Measurements from ENCODE around the gene LSR.

The LSR gene

DNA sequence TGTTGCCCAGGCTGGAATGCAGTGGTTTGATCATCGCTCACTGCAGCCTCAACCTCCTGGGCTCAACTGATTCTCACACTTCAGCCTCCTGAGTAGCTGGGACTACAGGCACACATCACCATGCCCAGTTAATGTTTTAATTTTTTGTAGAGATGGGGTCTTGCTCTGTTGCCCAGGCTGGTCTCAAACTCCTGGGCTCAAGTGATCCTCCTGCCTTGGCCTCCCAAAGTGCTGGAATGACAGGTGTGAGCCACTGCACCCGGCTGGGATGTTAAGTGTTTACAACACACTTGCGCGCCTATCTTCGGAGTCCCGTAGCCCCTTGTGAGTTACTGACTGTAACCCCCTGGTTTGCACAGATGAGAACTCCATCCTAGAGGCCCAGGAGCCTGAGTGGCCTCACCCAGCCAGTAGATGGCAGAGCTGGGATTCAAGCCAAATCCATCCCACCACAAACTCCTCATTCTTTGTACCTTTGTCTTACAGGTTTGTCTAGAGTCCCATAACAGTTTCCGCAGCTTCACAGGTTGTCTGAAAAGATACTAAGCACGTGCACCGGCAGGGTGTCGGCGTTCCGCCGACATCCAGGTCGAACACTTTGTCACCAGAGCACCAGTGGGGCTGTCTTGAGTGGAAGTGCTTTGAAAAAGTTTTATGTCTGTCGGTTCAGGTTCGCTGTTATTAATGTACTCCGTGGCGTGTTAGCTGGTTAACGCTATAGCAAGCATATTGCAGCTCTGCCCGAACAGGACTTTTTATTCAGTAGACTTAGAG is 57.9 kb downstream of the LSR start:
- no peak for DNase-seq

DNA sequence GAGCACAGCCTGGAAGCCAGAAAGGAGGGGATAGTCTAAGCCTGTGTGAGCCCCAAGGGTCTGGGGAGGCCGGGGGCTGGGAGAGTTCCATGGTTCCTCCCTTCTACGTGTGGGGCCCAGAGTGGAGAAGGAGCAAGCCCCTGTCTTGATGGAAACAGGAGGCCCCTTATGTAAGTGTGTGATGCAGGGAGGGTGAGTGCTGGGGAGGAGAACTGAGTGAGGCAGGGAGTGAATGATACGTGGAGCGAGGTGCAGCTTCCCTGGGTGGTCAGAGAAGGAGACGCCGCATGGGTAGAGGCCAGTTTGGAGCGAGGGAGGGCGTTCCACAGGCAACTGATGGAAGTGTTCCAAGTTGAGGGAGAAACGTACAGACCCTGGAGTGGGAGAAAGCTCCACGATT is 59.1 kb downstream of the LSR start:
- DNase-seq: no peak

DNA sequence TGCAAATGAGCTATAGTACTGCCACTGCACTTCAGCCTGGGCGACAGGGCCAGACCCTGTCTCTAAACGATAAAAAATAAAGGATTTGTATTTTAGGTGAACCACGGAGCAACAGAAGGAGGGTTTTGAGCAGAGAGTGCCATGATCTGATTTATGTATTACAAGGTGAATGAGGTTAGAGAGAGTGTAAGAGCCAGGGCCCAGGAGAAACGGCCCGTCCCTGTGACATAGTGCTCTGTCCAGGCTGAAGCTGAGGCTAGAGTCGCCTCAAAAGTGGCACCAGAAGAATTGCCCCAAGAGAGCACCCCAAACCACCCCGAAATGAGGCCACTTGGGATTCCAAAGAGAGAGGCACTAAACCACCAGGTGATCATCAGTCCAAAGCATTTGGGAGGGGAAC is 60.1 kb downstream of the LSR start:
- DNase-seq: no peak

DNA sequence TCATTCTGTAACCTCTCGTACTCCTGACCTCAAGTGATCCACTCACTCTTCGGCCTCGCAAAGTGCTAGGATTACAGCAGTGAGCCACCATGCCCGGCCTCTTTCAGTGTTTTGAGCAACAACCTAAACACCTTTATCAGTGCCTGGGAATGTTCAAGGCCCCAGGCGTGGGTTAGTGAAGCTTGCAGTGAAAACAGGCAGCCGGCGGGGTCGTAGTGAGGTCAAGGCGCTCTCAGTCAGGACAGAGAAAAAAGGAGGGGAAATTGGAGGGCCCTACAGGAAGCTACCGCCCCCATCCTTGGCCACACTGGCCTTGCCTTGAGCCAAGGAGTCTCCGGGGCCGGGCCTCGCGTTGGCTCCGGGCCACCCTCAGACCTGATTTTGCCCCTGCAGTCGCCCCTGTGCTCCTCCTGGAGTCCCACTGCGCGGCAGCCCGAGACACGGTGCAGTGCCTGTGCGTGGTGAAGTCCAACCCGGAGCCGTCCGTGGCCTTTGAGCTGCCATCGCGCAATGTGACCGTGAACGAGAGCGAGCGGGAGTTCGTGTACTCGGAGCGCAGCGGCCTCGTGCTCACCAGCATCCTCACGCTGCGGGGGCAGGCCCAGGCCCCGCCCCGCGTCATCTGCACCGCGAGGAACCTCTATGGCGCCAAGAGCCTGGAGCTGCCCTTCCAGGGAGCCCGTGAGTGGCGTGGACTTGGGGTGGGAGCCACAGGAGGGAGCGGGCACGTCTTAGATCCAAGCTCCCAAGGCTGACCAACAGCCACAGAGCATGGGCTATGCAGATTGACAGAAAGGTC is 60.9 kb downstream of the LSR start:
- no peak for DNase-seq

DNA sequence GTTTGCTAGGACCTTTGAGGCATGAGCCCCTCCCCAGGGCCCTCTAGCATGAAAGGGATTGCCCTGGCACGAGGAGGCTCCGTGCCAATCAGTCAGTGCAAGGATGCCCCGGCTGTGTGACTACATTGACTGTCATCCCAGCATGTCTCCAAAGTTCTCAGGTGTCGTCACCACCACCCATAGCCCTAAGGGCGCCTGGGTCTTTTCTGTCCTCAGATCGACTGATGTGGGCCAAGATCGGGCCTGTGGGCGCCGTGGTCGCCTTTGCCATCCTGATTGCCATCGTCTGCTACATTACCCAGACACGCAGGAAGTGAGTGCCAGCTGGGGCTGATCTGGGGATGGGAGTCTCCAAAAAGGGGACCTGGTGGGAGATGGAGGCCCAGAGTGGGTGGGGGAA is 61.5 kb downstream of the LSR start:
- DNase-seq: no peak

DNA sequence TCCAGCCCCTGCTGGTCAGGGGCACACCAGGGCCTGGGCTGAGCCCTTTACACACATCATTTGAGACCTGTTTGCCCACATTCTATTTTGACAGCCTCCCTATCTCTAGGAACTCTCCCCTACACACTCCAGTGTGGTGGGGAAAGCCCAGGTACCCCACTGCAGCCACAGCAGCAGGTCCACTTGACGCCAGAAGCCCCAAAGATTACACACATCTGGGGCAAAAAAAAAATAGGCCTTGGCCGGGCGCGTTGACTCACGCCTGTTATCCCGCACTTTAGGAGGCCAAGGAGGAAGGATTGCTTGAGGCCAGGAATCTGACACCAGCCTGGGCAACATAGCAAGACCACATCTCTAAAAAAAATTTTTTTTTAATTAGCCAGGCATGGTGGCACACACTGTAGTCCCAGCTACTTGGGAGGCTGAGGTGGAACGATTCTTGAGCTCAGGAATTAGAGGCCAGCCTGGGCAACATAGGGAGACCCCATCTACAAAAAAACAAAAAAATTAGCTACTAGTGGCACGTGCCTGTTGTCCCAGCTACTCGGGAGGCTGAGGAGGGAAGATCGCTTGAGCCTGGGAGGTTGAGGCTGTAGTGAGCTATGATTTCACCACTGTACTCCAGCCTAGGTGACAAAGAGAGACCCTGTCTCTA is 62.1 kb downstream of the LSR start:
- no peak for DNase-seq

GRCh38 chr19:35311901-35312665 is 63.3 kb downstream of the LSR start:
- DNase-seq: no peak

- no peak for DNase-seq
Measured at GRCh38 chr19:35313587-35313986, 64.8 kb downstream of the LSR start.

DNA sequence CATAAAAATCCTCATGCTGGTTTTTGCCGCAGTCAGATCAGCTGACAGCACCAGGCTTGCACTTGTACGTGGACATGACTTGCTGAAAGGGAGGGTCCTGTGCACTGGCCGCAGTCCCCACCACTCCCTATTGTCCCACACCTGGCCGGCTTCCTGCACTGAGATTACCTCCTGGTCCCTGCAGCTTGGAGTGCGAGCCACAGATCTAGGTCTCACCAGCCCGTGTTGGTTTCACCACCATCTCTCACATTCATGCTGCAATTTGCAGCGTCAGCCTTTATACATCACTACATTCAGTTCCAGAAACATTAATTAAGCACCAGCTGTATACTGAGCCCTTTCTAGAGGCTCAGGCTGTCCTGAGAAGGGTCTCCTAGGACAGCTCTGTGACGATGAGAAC is 65.2 kb downstream of the LSR start:
- DNase-seq: no peak

GRCh38 chr19:35314858-35315470 is 66.2 kb downstream of the LSR start:
- DNase-seq: no peak

DNA sequence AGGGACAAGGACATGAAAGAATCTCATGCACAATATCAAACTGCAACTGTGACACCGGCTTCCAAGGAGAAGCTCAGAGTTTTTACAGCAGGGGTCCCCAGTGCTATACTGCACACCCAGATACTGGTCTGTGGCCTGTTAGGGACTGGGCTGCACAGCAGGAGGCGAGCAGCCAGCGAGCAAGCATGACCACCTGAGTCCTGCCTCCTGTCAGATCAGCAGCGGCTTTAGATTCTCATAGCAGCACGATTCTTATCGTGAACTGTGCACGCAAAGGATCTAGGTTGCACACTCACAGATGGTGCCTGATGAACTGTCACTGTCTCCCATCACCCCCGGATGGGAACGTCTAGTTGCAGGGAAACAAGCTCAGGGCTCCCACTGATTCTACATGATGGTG is 67.1 kb downstream of the LSR start:
- no peak for DNase-seq

DNA sequence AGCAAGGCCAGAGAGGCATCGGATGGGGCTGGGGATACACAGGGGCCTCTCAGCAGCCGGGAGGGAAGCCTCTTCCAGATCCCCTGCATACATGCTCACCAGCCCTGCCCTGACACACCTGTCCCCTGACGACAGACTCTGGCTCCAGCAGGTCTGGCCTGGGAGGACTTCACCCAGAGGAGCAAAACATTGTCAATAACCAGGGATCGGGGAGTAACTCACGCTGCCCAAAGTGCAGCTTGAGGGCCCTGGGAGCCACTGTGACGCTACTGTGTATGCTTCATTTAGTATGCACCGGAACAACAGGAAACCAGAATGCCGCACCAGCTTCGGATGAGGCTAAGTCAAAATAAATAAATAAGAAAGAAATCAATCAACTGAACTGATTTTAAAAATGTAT is 67.8 kb downstream of the LSR start:
- no peak for DNase-seq

All from activated T-cell treated with anti-CD3 and anti-CD28 coated beads, Interleukin-2, amount 50 U/mL, for 1 hour (primary cell).